ENCODE measurements around the gene STK32B. TPM values are rescaled to one million over a fixed set of nuclear protein-coding genes. Genes with fewer than 3 reads are reported as not detected.

STK32B gene
- total and polyA plus RNA-seq, 2 of the 8 experiments (the other 6 are each of a cell fraction or from before 2014, with no cell fraction given), result 2.3 to 2.5 TPM

GRCh38 chr4:5504486-5504885 is 453.2 kb downstream of the STK32B start:
- FAIRE-seq, result no peak
- H4K91ac ChIP-seq (replicated peaks; ENCODE audit: insufficient read length, low read length), result no peak overlapping the region
- H3K4me1 ChIP-seq (replicated peaks in 1 of 4; ENCODE audit: control insufficient read depth in 3 of 4, insufficient read depth in 4 of 4, low read length in 3 of 4), result no peaks in the 10 kb centered on the region
- H3K79me2 ChIP-seq (ENCODE audit: control insufficient read depth in 1 of 2, insufficient read depth in 2 of 2, low read length in 2 of 2), result no peaks in the 10 kb centered on the region
- H3K4me3 ChIP-seq (ENCODE audit: extremely low read depth in 1 of 4, insufficient read depth in 2 of 4, low read depth in 3 of 4, low read length in 4 of 4), result no peak overlapping the region
- no peak overlapping the region for H3K27ac ChIP-seq (ENCODE audit: low read depth, low read length)
- H2AFZ ChIP-seq (ENCODE audit: low read length), result no peak overlapping the region
- H2AK5ac ChIP-seq (ENCODE audit: low read depth, low read length), result no peak overlapping the region
- no peak overlapping the region for H2BK120ac ChIP-seq (replicated peaks; ENCODE audit: low read depth, low read length)
- no peak overlapping the region for H3K4ac ChIP-seq (replicated peaks; ENCODE audit: insufficient read length, low read depth, low read length)
- TF ChIP-seq YY1 (IDR thresholded peaks at IDR 0.05; ENCODE audit: low read depth, low read length) (no peak), GTF2F1 (IDR thresholded peaks at IDR 0.05; ENCODE audit: borderline replicate concordance, low read depth, low read length) (no peak), RNF2 (IDR thresholded peaks at IDR 0.05; ENCODE audit: borderline replicate concordance, low read depth, low read length, missing control alignments, poor library complexity, severe bottlenecking) (no peak), RAD21 (IDR thresholded peaks at IDR 0.05 in 1 of 2, conservative IDR thresholded peaks at IDR 0.05 in 1 of 2; ENCODE audit: low read depth in 2 of 2, low read length in 2 of 2) (no peak), CBX8 (IDR thresholded peaks at IDR 0.05; ENCODE audit: borderline replicate concordance, low read depth, low read length) (no peak), TBP (IDR thresholded peaks at IDR 0.05; ENCODE audit: low read depth, low read length) (no peak), RFX5 (IDR thresholded peaks at IDR 0.05; ENCODE audit: borderline replicate concordance, low read depth, low read length) (no peak), BCL11A (IDR thresholded peaks at IDR 0.05; ENCODE audit: low read depth in 2 of 2, low read length in 2 of 2) (no peak), POLR2AphosphoS5 (IDR thresholded peaks at IDR 0.05; ENCODE audit: low read depth, low read length) (no peak)
- TF ChIP-seq, protein P1, sequence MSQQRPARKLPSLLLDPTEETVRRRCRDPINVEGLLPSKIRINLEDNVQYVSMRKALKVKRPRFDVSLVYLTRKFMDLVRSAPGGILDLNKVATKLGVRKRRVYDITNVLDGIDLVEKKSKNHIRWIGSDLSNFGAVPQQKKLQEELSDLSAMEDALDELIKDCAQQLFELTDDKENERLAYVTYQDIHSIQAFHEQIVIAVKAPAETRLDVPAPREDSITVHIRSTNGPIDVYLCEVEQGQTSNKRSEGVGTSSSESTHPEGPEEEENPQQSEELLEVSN (IDR thresholded peaks at IDR 0.05), result no peak
- H3K23ac ChIP-seq (ENCODE audit: insufficient read length), result no peak overlapping the region
- no peak overlapping the region for H3K14ac ChIP-seq (ENCODE audit: insufficient read length)
- H3K36me3 ChIP-seq (ENCODE audit: control insufficient read depth in 2 of 4, insufficient read depth in 4 of 4, low read length in 3 of 4), result no peaks in the 10 kb centered on the region
- no peak overlapping the region for H3K18ac ChIP-seq (ENCODE audit: extremely low read depth, low read length)
- no peak overlapping the region for H3K9ac ChIP-seq (replicated peaks in 1 of 4; ENCODE audit: extremely low read depth in 1 of 4, low read depth in 3 of 4, low read length in 3 of 4)
- no peak overlapping the region for H2BK12ac ChIP-seq (ENCODE audit: low read depth, low read length)
- H3K56ac ChIP-seq (replicated peaks; ENCODE audit: insufficient read length, low read depth, low read length), result no peak overlapping the region
- H3K9me3 ChIP-seq (ENCODE audit: insufficient read depth in 2 of 2, low read depth in 1 of 2, low read length in 1 of 2), result no peaks in the 10 kb centered on the region
- no peaks in the 10 kb centered on the region for H3K79me1 ChIP-seq (ENCODE audit: low read depth, low read length)
- DNase-seq (ENCODE audit: low read depth in 1 of 2, low spot score in 2 of 2), result no peak
- no peak overlapping the region for H4K5ac ChIP-seq (ENCODE audit: insufficient read length, low read depth, low read length)
- ChIA-PET POLR2A (ENCODE audit: partially characterized antibody) (interaction anchor here (0.9 kb wide), 1 partner anchor 20 kb away, joined by 4 read pairs; no protein-coding TSS in a partner anchor), CTCF (ENCODE audit: partially characterized antibody) (no interaction called here)
- no peak overlapping the region for H4K8ac ChIP-seq (ENCODE audit: extremely low read depth, insufficient read depth, low read length)
- no peak overlapping the region for H2BK5ac ChIP-seq (ENCODE audit: low read depth, low read length)
- H2BK15ac ChIP-seq (ENCODE audit: low read length), result no peak overlapping the region
- H3K4me2 ChIP-seq (ENCODE audit: insufficient read depth in 1 of 2, low read depth in 2 of 2, low read length in 2 of 2), result no peak overlapping the region
- no peak overlapping the region for H2BK20ac ChIP-seq (ENCODE audit: low read length)
- H3K23me2 ChIP-seq (ENCODE audit: low read depth, low read length), result no peaks in the 10 kb centered on the region
- H3K27me3 ChIP-seq (replicated peaks in 1 of 4; ENCODE audit: control insufficient read depth in 3 of 4, extremely low read depth in 1 of 4, insufficient read depth in 3 of 4, low read length in 3 of 4), result no peaks in the 10 kb centered on the region
- H4K20me1 ChIP-seq (replicated peaks in 1 of 2; ENCODE audit: control insufficient read depth in 1 of 2, insufficient read depth in 2 of 2, low read length in 2 of 2), result no peaks in the 10 kb centered on the region

Data from H1 (cell line).